ENCODE data around the gene ZNF337.
A peak's percentile ranks its signal among the peaks of the same experiment; 100 is the strongest.
"Not testable (repeated sequence)": the region's sequence is repeated elsewhere in the genome, so short reads cannot be mapped to it uniquely, and the experiment has no call there.

Gene ZNF337

GRCh38 chr20:25690427-25690826 is 6.2 kb downstream of the ZNF337 start:
- DNase-seq = no peak

- no peak for DNase-seq
Measured at GRCh38 chr20:25686081-25687067, 10.3 kb downstream of the ZNF337 start.

GRCh38 chr20:25685276-25686080 is 11.2 kb downstream of the ZNF337 start:
- no peak for DNase-seq

- not testable (repeated sequence) for DNase-seq
Measured at GRCh38 chr20:25683826-25684225, 12.8 kb downstream of the ZNF337 start.

- DNase-seq = no peak
Measured at GRCh38 chr20:25683050-25683449, 13.6 kb downstream of the ZNF337 start.

GRCh38 chr20:25676164-25676809 is 20.4 kb downstream of the ZNF337 start:
- DNase-seq = peak; percentile 33

GRCh38 chr20:25675161-25675560 is 21.5 kb downstream of the ZNF337 start:
- DNase-seq = no peak

- DNase-seq = no peak
Measured at GRCh38 chr20:25672659-25673235, 23.9 kb downstream of the ZNF337 start.

GRCh38 chr20:25669826-25670422 is 26.7 kb downstream of the ZNF337 start:
- no peak for DNase-seq

GRCh38 chr20:25668446-25668845 is 28.2 kb downstream of the ZNF337 start:
- no peak for DNase-seq

GRCh38 chr20:25659999-25660398 is 36.7 kb downstream of the ZNF337 start:
- no peak for DNase-seq

- DNase-seq = no peak
Measured at GRCh38 chr20:25654487-25654886, 42.2 kb downstream of the ZNF337 start.

GRCh38 chr20:25652866-25653265 is 43.8 kb downstream of the ZNF337 start:
- not testable (repeated sequence) for DNase-seq

- DNase-seq = no peak
Measured at GRCh38 chr20:25644814-25645213, 51.8 kb downstream of the ZNF337 start.

GRCh38 chr20:25643716-25644115 is 52.9 kb downstream of the ZNF337 start:
- no peak for DNase-seq

- no peak for DNase-seq
Measured at GRCh38 chr20:25637247-25637646, 59.4 kb downstream of the ZNF337 start.

GRCh38 chr20:25632940-25633790 is 63.5 kb downstream of the ZNF337 start:
- DNase-seq = no peak

- DNase-seq = not testable (repeated sequence)
Measured at GRCh38 chr20:25630615-25631014, 66.0 kb downstream of the ZNF337 start.

- DNase-seq = peak; percentile 10
Measured at GRCh38 chr20:25629816-25630499, 66.7 kb downstream of the ZNF337 start.

GRCh38 chr20:25626779-25627178 is 69.9 kb downstream of the ZNF337 start:
- DNase-seq = no peak

GRCh38 chr20:25624500-25624939 is 72.1 kb downstream of the ZNF337 start:
- no peak for DNase-seq

Data from activated CD4-positive, alpha-beta T cell treated with anti-CD3 and anti-CD28 coated beads, Interleukin-10, Interleukin-2, amounts not matched to agents 100 ng/mL and 50 ng/mL, durations not matched to agents 16 hours and 8 hours (primary cell).